HG03139 (cell line): ENCODE data around the gene FMNL2.

Experiments
- ATAC-seq: cut with Tn5 transposase; IDR thresholded peaks from one replicate; pipeline ENCODE4 v1.9.1; 2021; ENCODE audit not compliant: unreplicated experiment

Gene FMNL2

DNA sequence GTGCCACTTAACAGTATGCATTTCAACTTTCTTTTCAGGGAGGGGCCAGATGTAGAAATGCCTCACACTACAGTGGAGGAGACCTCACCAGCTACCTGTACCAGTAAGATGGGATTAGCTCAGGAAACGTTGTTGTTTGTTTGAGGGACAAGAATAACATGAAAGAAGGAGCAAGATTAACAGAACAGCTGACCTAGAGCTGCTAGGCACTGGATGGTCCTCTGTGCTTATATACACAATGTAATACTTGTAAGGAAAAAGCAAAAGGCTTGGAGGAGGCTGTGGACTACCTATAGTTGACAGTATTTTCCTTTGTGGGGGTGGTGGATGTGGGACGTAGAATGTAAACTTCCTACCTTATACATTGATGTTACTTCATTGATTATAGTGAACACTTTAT, 154.4 kb downstream of the FMNL2 start:
- ATAC-seq = no peak

GRCh38 chr2:152490686-152491455, 155.9 kb downstream of the FMNL2 start:
- no peak for ATAC-seq

DNA sequence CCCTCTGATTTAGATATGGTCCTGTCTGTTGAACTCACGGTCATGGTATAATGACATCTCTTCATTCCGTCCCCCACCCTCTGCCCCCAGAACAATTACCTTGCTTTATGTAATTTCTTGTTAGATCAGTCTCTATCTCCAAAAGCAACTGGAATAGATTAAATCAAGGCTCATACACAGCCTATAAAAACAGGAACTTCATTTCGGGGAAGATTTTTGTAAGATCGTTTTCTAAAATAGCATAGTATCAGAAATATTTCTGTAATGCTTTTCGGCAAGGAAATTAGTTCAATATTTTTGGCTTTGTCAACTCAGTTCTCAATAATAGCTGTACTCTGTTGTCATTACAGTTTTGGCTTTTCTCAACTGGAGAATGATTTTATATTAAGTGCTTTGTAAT, 157.2 kb downstream of the FMNL2 start:
- ATAC-seq = no peak

GRCh38 chr2:152492911-152493310, 157.9 kb downstream of the FMNL2 start:
- no peak for ATAC-seq

GRCh38 chr2:152493417-152493816, 158.4 kb downstream of the FMNL2 start:
- no peak for ATAC-seq

DNA sequence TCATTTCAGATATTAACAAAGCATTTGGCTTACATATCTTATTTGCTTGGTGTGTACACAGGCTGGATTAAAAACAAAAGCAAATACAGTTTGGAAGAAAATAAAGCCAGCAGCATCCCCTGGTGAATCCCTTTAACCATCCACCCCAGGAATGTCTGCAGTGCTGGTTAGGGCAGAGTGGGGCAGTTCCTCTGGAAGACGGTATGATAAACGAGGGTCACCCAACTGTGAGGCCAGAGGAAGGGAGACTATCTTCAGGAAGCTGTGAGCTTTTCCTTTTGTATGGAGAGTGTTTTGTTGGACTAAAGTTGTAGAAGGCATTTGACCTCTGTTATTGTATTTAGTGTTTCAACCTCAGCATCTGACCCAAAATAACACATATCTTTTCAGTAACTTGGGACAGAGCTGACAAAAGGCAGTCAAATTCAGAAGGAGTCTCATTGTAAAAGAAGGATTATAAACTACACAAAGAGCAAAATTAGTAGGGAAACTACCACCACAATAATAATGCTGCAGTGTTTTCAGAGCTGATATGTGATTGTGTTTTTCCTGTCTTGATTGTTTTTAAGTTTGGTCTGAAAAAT, 159.1 kb downstream of the FMNL2 start:
- ATAC-seq = no peak

DNA sequence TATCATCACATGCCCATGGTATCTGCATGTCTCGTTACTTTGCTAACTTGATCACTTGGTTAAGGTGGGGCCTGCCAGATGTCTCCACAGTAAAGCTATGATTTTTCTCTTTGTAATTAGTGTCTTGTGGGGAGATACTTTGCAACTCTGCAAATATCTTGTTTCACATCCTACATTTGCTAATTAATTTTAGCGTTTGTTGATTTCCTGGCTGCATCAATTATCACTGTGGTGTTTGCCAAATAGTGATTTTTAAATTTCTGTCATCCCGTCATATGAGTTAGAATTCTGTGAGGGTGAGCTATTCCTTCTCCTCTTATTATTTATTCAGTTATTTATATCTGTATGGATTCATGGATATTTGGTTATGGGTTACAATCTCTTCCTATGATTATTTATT, 161.4 kb downstream of the FMNL2 start:
- ATAC-seq = no peak

DNA sequence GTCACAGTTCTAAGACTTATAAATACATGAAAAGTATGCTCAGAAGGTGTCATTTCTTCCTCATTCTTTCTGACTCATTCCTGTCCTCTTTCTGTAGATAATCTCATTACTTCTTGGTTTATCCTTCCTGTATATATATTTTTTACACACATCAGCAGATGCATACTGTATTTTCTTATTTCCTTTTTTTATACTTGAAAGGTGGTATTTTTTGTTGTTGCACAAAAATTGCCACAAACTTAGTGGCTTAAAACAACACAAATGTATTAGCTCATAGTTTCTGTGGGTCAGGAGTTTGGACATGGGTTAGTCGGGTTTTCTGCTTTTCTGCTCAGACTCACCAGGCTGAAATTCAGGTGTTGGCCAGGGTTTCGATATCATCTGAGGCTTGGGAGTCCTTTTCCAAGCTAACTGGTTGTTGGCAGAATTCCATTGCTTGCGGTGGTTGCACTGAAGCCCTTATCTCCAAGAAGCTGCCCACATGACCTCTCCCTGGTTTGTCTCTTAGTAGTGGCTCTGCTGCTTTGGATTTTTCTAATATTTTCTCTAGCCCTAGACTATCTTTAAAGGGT, 162.6 kb downstream of the FMNL2 start:
- peak; percentile 67 for ATAC-seq

DNA sequence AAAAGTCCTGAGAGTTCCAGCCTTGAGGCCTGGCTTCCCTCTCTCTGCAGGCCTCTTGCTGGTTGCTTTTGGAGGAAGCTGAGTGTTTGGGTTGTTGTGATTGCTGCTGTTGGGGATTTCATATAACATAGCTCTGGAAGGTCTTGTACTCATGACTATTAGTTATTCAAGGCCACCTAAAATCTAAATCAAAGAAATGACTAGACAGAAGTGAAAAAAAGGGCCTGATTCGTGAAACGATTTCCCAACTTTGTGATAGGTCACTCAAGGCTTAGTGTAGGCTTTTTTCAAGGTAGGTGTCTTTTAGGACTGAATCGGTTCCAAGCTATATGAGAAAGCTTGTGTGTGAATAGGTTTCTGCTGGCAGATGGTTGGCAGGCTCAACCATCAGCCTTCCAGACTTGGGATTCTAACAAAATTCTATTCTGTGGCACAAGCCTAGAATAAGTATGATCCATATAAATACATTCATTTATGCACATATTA, 164.4 kb downstream of the FMNL2 start:
- no peak for ATAC-seq

DNA sequence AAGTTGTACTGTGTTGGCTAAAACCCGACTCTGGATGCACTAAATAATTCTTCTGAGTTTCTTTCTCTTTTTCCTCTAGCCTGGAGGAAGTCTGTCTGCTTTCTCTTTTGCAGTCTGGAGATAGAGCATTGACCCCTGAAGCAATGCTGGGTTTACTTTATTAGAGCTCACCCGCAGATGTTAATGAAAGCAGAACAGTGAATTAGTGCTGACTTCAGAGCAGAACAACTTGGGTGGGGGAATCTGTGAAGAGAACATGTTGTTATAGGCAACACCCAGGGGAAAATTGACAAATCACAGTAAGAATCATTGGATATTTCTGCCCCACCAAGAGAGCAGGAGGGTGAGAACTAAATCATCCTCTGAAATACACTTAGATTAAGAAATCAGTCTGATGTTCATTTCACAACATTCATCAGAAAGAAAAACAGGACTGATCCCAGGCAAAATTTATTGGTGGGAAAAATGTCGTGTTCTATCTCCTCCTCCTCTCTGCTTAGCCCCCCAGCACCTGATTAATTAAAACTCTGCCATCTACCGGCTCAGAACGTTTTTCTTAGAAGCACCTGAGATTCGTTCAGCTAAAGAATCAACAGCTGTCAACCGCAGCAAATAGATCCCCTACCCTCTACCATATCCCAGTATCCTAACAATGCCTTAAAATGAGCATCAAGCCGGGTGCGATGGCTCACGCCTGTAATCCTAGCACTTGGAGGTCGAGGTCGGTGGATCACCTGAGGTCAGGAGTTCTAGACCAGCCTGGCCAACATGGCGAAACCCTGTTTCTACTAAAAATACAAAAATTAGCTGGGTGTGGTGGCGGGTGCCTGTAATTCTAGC, 165.1 kb downstream of the FMNL2 start:
- ATAC-seq = no peak

- ATAC-seq = no peak
These were observed 165.8 kb downstream of the FMNL2 start for GRCh38 chr2:152500772-152501171.

- ATAC-seq = no peak
These were observed 166.7 kb downstream of the FMNL2 start for GRCh38 chr2:152501666-152502065.

DNA sequence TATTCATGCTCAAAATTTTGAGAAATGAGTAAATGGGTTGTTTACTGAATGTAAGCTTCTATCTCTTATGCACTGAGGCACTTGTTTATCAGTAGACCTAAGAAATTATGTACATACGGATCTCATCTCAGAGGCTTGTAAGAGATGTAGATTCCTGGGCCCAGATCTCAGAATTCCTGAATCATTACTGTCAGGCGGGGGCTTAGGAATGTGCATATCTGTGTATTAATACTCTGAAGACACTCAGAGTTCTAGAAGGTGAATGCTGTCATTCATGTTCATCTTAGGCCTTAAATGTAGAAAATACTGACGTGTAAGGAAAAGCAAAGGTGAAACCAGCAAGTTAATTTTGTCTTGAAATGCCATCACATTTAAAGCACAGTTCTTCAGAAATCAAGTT, 169.6 kb downstream of the FMNL2 start:
- ATAC-seq = no peak

- no peak for ATAC-seq
These were observed 170.5 kb downstream of the FMNL2 start for GRCh38 chr2:152505495-152505906.

- ATAC-seq = peak; percentile 52
These were observed 171.9 kb downstream of the FMNL2 start for GRCh38 chr2:152506843-152507242.

- no peak for ATAC-seq
These were observed 172.9 kb downstream of the FMNL2 start for GRCh38 chr2:152507907-152508306.

DNA sequence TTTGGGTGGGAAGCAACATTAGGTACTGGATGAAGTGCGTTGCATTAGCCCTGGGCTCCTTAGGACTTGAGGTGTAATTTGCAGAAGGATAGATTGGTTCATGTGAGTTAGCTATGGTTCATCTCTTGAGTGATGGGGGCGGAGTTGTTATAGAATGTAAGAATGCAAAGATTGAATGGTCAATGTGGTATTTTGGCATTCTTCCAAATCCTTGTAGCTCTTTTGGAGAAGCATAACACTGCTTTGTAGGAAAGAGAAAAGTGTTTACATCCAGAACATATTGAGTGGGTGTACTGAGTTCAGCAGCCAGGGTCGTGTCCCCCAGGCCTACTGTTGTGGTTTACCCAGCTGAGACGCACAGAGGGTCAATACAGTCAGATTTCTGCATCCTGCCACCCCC, 173.5 kb downstream of the FMNL2 start:
- no peak for ATAC-seq

DNA sequence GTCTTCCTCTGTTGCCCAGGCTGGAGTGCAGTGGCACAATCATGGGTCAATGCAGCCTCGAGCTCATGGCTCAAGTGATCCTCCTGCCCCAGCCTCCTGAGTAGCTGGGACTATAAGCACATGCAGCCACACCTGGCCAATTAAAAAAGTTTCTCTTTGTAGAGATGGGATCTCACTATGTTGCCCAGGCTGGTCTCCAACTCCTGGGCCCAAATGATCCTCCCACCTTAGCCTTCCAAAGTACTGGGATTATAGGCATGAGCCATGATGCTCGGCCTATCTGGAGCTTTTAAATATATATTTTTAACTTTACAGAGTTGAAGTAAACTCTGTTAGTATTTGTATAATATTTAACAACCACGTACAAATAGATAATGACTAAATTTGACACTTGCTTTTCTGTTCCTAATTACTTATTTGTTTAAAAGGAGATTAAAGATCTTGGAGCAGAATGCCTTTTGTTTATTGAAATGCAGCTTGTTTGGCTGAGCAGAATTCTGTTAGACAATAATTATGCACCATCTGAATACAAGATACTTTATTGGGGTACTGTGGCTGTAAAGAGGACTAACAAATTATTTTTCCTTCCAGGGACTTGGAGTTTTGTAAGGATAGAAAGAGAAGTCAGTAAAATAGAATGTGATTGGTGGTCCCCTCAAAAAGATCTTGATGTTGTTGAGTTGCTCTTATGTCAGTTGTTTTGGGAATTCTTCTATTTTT, 175.0 kb downstream of the FMNL2 start:
- ATAC-seq = no peak

DNA sequence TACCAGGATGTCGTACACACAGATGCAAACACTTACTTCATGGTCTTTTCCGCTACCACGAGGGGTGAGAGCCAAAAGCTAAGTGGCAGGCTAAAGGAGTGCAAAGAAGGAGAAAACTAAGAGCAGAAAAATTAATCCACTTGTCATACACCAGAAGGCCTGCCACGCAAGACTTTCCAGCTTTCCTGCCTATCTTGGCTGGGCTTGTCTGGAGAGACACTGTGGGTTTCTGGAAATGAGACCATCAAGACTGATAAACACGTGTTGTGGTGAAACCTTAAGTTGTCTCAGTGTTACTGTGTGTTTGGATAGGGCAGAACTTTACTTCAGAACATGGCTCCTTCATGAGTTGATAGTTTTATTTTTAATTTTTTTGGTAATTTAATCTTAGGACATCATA, 175.6 kb downstream of the FMNL2 start:
- ATAC-seq = no peak

DNA sequence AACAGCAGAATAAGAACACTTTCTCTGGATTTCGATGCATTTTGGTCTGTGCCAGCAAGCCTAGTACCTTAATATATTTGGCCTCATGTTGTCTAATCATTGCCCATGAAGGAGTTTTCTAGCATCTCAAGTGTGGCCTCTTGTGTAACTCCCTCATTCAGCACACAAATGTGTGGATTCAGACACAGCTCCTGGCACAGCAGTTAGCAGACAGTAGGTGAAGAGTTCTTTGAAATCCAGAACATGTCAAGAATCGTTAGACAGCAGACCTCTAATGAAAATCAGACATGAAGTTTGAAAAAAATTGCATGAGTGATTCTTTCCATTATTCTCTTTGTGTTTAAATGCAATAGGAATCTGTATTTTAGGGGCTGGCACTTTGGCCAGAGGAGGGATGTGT, 177.0 kb downstream of the FMNL2 start:
- no peak for ATAC-seq

DNA sequence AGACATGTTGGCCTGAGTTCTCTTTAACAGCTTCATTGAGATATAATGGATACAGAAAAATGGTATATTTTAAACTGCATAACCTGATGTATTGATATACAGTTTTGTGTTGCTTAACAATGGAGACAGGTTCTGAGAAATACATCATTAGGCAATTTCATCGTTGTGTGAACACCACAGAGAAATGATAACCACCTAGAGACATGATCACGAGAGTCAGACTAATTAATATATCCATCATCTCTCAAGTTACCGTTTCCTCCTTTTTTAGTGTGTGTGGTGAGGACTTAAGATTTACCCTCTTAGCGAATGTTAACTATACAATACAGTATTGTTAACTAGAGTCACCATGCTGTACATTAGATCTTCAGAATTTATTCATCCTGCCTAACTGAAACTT, 178.1 kb downstream of the FMNL2 start:
- ATAC-seq = no peak
